ENCODE measurements around the gene MUC5AC. TPM values are rescaled to one million over a fixed set of nuclear protein-coding genes. Genes with fewer than 3 reads are reported as not detected.

Gene MUC5AC
- total RNA-seq, 1 experiment from 2014 or later: under 0.01 TPM

DNA sequence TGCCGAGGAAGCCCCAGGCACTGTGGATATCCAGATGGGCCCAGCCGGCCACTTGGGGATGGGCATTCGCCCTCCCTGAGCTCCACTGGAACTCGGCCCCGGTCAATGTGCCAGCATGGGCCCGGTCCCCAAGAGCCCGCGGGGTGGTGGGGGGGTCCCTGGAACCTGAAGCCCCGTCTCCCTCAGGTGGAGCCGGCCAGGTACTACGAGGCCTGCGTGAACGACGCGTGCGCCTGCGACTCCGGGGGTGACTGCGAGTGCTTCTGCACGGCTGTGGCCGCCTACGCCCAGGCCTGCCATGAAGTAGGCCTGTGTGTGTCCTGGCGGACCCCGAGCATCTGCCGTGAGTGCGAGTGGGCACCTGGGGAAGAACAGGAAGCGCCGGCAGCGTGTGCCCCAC, 21.2 kb downstream of the MUC5AC start (continued):
- TF ChIP-seq, protein P1, sequence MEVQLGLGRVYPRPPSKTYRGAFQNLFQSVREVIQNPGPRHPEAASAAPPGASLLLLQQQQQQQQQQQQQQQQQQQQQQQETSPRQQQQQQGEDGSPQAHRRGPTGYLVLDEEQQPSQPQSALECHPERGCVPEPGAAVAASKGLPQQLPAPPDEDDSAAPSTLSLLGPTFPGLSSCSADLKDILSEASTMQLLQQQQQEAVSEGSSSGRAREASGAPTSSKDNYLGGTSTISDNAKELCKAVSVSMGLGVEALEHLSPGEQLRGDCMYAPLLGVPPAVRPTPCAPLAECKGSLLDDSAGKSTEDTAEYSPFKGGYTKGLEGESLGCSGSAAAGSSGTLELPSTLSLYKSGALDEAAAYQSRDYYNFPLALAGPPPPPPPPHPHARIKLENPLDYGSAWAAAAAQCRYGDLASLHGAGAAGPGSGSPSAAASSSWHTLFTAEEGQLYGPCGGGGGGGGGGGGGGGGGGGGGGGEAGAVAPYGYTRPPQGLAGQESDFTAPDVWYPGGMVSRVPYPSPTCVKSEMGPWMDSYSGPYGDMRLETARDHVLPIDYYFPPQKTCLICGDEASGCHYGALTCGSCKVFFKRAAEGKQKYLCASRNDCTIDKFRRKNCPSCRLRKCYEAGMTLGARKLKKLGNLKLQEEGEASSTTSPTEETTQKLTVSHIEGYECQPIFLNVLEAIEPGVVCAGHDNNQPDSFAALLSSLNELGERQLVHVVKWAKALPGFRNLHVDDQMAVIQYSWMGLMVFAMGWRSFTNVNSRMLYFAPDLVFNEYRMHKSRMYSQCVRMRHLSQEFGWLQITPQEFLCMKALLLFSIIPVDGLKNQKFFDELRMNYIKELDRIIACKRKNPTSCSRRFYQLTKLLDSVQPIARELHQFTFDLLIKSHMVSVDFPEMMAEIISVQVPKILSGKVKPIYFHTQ (CRISPR knock-in tag; IDR thresholded peaks at IDR 0.05): no peak
- TF ChIP-seq, protein P2, sequence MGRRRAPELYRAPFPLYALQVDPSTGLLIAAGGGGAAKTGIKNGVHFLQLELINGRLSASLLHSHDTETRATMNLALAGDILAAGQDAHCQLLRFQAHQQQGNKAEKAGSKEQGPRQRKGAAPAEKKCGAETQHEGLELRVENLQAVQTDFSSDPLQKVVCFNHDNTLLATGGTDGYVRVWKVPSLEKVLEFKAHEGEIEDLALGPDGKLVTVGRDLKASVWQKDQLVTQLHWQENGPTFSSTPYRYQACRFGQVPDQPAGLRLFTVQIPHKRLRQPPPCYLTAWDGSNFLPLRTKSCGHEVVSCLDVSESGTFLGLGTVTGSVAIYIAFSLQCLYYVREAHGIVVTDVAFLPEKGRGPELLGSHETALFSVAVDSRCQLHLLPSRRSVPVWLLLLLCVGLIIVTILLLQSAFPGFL (CRISPR knock-in tag; IDR thresholded peaks at IDR 0.05; ENCODE audit: borderline replicate concordance): no peak
- TF ChIP-seq, protein P3, sequence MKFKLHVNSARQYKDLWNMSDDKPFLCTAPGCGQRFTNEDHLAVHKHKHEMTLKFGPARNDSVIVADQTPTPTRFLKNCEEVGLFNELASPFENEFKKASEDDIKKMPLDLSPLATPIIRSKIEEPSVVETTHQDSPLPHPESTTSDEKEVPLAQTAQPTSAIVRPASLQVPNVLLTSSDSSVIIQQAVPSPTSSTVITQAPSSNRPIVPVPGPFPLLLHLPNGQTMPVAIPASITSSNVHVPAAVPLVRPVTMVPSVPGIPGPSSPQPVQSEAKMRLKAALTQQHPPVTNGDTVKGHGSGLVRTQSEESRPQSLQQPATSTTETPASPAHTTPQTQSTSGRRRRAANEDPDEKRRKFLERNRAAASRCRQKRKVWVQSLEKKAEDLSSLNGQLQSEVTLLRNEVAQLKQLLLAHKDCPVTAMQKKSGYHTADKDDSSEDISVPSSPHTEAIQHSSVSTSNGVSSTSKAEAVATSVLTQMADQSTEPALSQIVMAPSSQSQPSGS (CRISPR knock-in tag; IDR thresholded peaks at IDR 0.05; ENCODE audit: borderline replicate concordance, low read depth): no peak
- TF ChIP-seq RORB (CRISPR knock-in tag; IDR thresholded peaks at IDR 0.05) (no peak), NR3C1 (CRISPR knock-in tag; conservative IDR thresholded peaks at IDR 0.05; ENCODE audit: low read depth) (no peak)

DNA sequence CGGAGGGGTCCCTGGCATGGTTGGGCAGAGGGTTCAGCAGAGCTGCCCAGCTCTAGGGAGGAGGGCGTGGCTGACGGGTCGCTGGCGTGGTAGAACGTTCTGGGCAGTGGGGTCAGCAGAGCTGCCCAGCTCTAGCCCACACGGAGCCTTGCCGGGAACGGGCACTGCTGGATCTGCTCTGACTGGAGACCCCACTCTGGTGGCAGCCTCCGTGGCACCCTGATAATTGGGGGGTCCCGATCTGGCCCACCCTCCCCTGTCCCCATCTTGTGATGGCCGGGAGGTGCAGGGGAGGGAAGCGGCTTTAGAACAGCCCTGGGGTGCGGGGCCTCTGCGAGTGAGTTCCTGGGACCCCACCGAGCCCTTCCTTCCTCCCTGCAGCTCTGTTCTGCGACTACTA, 21.9 kb downstream of the MUC5AC start:
- Mint-ChIP-seq H3K4me3 (no peak overlapping the region), H3K4me1 (no peaks in the 10 kb centered on the region), H3K27me3 (ENCODE audit: low read depth) (no peaks in the 10 kb centered on the region), H3K9me3 (peaks cover 10% of the 10 kb centered on the region), H3K36me3 (peaks cover 7% of the 10 kb centered on the region), H3K27ac (no peak overlapping the region)
- CTCF ChIA-PET: no interaction called here
- TF ChIP-seq, protein P4, sequence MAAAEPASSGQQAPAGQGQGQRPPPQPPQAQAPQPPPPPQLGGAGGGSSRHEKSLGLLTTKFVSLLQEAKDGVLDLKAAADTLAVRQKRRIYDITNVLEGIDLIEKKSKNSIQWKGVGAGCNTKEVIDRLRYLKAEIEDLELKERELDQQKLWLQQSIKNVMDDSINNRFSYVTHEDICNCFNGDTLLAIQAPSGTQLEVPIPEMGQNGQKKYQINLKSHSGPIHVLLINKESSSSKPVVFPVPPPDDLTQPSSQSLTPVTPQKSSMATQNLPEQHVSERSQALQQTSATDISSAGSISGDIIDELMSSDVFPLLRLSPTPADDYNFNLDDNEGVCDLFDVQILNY (CRISPR knock-in tag; IDR thresholded peaks at IDR 0.05): no peak
- DNase-seq (ENCODE audit: low spot score): no peak
- no peak for ATAC-seq
- POLR2A ChIA-PET: no interaction called here

DNA sequence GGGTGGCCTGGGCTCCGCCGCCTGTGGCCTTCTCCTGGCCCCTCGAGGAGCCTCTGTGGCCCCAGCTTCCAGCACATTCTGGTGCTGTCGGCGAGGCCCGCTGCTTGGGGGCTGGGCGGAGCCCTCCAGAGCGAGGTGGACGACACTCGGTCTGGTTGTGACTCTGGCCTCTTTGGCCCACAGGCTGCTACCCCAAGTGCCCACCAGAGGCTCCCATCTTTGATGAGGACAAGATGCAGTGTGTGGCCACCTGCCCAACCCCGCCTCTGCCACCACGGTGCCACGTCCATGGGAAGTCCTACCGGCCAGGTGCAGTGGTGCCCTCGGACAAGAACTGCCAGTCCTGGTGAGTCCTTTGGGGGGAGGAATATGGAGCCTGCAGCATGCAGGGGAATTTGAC, 22.4 kb downstream of the MUC5AC start:
- ChIA-PET POLR2A (no interaction called here), CTCF (no interaction called here)
- no peak overlapping the region for H3K4me3 Mint-ChIP-seq
- H3K36me3 Mint-ChIP-seq: peaks cover 7% of the 10 kb centered on the region
- TF ChIP-seq ESRRA (CRISPR knock-in tag; IDR thresholded peaks at IDR 0.05; ENCODE audit: borderline replicate concordance): no peak
- TF ChIP-seq, protein P5, sequence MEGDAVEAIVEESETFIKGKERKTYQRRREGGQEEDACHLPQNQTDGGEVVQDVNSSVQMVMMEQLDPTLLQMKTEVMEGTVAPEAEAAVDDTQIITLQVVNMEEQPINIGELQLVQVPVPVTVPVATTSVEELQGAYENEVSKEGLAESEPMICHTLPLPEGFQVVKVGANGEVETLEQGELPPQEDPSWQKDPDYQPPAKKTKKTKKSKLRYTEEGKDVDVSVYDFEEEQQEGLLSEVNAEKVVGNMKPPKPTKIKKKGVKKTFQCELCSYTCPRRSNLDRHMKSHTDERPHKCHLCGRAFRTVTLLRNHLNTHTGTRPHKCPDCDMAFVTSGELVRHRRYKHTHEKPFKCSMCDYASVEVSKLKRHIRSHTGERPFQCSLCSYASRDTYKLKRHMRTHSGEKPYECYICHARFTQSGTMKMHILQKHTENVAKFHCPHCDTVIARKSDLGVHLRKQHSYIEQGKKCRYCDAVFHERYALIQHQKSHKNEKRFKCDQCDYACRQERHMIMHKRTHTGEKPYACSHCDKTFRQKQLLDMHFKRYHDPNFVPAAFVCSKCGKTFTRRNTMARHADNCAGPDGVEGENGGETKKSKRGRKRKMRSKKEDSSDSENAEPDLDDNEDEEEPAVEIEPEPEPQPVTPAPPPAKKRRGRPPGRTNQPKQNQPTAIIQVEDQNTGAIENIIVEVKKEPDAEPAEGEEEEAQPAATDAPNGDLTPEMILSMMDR (IDR thresholded peaks at IDR 0.05): no peak
- ATAC-seq (no peak; the same call in 1 of the 2 replicates), DNase-seq (ENCODE audit: low spot score) (no peak)
- H3K27ac Mint-ChIP-seq: no peak overlapping the region
- peaks cover 9% of the 10 kb centered on the region for H3K9me3 Mint-ChIP-seq
- H3K4me1 Mint-ChIP-seq: no peaks in the 10 kb centered on the region
- H3K27me3 Mint-ChIP-seq (ENCODE audit: low read depth): no peaks in the 10 kb centered on the region

DNA sequence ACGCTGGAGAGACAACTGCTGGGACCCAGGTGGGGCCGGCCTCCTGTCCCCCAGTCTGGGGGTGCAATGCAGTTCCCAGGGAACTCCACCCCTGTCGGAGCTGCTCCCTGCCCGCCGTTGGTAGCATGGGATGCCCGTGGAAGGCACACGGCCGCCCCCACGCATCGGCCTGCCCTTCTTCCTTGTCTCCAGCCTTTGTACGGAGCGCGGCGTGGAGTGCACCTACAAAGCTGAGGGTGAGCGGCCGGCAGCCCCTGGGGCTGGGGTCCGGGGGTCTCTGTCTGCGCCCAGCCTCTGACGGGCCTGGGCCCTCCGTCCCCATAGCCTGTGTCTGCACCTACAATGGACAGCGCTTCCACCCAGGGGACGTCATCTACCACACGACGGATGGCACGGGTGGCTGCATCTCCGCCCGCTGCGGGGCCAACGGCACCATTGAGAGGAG, 23.2 kb downstream of the MUC5AC start:
- Mint-ChIP-seq H3K27me3 (ENCODE audit: low read depth) (no peaks in the 10 kb centered on the region), H3K27ac (no peak overlapping the region), H3K36me3 (peaks cover under 1% of the 10 kb centered on the region; the same call in 1 of the 2 replicates), H3K4me3 (no peak overlapping the region), H3K9me3 (peaks cover under 1% of the 10 kb centered on the region), H3K4me1 (no peaks in the 10 kb centered on the region)
- ATAC-seq (no peak), DNase-seq (ENCODE audit: low spot score) (no peak)
- ChIA-PET POLR2A (no interaction called here), CTCF (no interaction called here)
- TF ChIP-seq, protein P6, sequence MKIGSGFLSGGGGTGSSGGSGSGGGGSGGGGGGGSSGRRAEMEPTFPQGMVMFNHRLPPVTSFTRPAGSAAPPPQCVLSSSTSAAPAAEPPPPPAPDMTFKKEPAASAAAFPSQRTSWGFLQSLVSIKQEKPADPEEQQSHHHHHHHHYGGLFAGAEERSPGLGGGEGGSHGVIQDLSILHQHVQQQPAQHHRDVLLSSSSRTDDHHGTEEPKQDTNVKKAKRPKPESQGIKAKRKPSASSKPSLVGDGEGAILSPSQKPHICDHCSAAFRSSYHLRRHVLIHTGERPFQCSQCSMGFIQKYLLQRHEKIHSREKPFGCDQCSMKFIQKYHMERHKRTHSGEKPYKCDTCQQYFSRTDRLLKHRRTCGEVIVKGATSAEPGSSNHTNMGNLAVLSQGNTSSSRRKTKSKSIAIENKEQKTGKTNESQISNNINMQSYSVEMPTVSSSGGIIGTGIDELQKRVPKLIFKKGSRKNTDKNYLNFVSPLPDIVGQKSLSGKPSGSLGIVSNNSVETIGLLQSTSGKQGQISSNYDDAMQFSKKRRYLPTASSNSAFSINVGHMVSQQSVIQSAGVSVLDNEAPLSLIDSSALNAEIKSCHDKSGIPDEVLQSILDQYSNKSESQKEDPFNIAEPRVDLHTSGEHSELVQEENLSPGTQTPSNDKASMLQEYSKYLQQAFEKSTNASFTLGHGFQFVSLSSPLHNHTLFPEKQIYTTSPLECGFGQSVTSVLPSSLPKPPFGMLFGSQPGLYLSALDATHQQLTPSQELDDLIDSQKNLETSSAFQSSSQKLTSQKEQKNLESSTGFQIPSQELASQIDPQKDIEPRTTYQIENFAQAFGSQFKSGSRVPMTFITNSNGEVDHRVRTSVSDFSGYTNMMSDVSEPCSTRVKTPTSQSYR (CRISPR knock-in tag; IDR thresholded peaks at IDR 0.05): no peak
- TF ChIP-seq HMGA2 (CRISPR knock-in tag; IDR thresholded peaks at IDR 0.05): no peak
- no peak for TF ChIP-seq PRRX2 (CRISPR knock-in tag; IDR thresholded peaks at IDR 0.05)
- no peak for TF ChIP-seq IRF2 (CRISPR knock-in tag; IDR thresholded peaks at IDR 0.05; ENCODE audit: borderline replicate concordance, low read depth)
- TF ChIP-seq ELF4 (CRISPR knock-in tag; IDR thresholded peaks at IDR 0.05; ENCODE audit: low read depth): no peak
- TF ChIP-seq JAZF1 (CRISPR knock-in tag; IDR thresholded peaks at IDR 0.05): no peak
- TF ChIP-seq ZNF317 (CRISPR knock-in tag; IDR thresholded peaks at IDR 0.05; ENCODE audit: borderline replicate concordance, low read depth): no peak
- TF ChIP-seq, protein P7, sequence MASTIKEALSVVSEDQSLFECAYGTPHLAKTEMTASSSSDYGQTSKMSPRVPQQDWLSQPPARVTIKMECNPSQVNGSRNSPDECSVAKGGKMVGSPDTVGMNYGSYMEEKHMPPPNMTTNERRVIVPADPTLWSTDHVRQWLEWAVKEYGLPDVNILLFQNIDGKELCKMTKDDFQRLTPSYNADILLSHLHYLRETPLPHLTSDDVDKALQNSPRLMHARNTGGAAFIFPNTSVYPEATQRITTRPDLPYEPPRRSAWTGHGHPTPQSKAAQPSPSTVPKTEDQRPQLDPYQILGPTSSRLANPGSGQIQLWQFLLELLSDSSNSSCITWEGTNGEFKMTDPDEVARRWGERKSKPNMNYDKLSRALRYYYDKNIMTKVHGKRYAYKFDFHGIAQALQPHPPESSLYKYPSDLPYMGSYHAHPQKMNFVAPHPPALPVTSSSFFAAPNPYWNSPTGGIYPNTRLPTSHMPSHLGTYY (CRISPR knock-in tag; IDR thresholded peaks at IDR 0.05): no peak
- no peak for TF ChIP-seq CREB1 (CRISPR knock-in tag; IDR thresholded peaks at IDR 0.05)
- TF ChIP-seq MXD4 (CRISPR knock-in tag; IDR thresholded peaks at IDR 0.05; ENCODE audit: borderline replicate concordance): no peak
